Neutrophil (primary cell): Measurements from ENCODE around the gene IFI27L1.

Experiments used
- H3K27ac ChIP-seq: fragments of 200-600 bp; sonication (generic); 2 replicates; pipeline ENCODE4 v1.5.1; 2016; ENCODE audit warnings: mild to moderate bottlenecking, moderate library complexity
- H3K27me3 ChIP-seq: fragments of 200-600 bp; sonication (generic); 2 replicates; pipeline ENCODE4 v1.6.0; 2016; ENCODE audit warnings: mild to moderate bottlenecking
- H3K36me3 ChIP-seq: fragments of 200-600 bp; sonication (generic); 2 replicates; pipeline ENCODE4 v1.5.1; 2017
- H3K4me1 ChIP-seq, 2 experiments: fragments of 200-600 bp in 1 of 2; sonication (generic) in 1 of 2; 1 replicate in 1 of 2; 2 replicates in 1 of 2; pipeline versions ENCODE4 v1.5.1 to v1.6.1; 2013 to 2016; ENCODE audit warnings: low read depth in 1 of 2, low read length in 1 of 2, mild to moderate bottlenecking in 1 of 2, moderate library complexity in 1 of 2; ENCODE audit not compliant: control insufficient read depth in 1 of 2, insufficient read depth in 1 of 2
- H3K4me3 ChIP-seq, 2 experiments: fragments of 200-600 bp in 1 of 2; sonication (generic) in 1 of 2; 1 replicate in 1 of 2; 2 replicates in 1 of 2; pipeline ENCODE4 v1.5.1; 2013 to 2016; ENCODE audit warnings: low read depth in 1 of 2, low read length in 1 of 2, mild to moderate bottlenecking in 1 of 2, moderate library complexity in 1 of 2
- H3K9me3 ChIP-seq: fragments of 200-600 bp; sonication (generic); 2 replicates; pipeline ENCODE4 v1.5.1; 2016
- TF ChIP-seq, protein P1 (sequence below): fragments of 200-600 bp; sonication (generic); IDR thresholded peaks from 2 replicates; pipeline ENCODE4 v1.5.1; 2016; ENCODE audit warnings: antibody characterized with exemption

The IFI27L1 gene

DNA sequence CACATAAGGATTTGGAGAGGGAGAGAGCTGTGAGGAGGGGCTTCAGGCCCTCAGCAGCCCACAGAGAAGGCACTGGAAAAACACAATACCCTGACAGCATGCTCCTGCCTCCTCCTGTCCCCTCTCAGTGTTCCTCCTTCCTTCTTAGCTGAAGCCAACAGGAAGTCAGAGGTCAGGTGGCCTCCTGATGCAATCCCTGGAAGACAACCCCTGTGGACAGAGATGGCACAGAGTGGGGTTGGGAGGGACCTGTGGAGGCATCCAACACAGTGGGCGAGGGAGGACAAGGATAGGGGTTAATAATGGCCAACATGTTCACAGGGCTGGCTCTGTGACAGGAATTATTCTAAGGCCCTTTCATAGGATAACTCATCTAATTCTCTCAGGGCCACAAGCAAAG lies 63.7 kb downstream of the IFI27L1 start:
- Histone ChIP-seq H3K36me3 (no peaks in the 10 kb centered on the region), H3K4me3 (peak overlapping the region in 1 of 2 experiments; percentile 8), H3K4me1 (peaks cover 12 to 18% of the 10 kb centered on the region in 2 experiments), H3K27ac (peak overlapping the region; percentile 71), H3K9me3 (no peaks in the 10 kb centered on the region), H3K27me3 (no peaks in the 10 kb centered on the region)
- TF ChIP-seq, protein P1, sequence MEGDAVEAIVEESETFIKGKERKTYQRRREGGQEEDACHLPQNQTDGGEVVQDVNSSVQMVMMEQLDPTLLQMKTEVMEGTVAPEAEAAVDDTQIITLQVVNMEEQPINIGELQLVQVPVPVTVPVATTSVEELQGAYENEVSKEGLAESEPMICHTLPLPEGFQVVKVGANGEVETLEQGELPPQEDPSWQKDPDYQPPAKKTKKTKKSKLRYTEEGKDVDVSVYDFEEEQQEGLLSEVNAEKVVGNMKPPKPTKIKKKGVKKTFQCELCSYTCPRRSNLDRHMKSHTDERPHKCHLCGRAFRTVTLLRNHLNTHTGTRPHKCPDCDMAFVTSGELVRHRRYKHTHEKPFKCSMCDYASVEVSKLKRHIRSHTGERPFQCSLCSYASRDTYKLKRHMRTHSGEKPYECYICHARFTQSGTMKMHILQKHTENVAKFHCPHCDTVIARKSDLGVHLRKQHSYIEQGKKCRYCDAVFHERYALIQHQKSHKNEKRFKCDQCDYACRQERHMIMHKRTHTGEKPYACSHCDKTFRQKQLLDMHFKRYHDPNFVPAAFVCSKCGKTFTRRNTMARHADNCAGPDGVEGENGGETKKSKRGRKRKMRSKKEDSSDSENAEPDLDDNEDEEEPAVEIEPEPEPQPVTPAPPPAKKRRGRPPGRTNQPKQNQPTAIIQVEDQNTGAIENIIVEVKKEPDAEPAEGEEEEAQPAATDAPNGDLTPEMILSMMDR: no peak

DNA sequence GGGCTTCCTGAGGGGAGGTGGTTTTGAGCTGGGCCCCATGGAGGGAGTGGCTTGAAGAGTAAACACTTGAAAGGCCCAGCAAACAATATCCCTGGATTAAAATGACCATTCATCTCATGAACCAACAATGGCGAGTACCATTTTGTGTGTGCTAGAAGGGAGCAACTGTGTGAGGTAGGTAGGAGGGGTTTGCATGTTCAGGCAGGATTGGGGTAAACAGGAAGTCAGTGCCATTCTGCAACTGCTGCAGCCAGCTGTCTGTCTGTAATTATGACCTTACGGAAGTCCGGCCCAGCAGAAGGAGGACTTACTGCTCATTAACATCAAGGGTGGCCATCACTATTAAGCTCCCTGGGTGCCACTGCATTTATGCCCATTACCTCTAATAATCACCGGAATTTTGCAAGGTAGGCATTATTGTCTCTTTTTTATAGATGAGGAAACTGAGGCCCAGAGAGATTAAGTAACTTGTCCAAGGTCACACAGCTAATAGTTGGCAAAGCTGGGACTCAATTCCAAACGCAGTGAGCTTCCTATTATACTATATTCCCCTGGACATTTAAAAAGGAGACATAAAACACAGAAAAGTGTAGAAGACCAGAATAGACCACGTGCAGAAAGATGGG lies 64.9 kb downstream of the IFI27L1 start:
- Histone ChIP-seq H3K4me3 (no peak overlapping the region), H3K27ac (peak overlapping the region; percentile 78), H3K36me3 (no peaks in the 10 kb centered on the region), H3K9me3 (no peaks in the 10 kb centered on the region), H3K27me3 (no peaks in the 10 kb centered on the region), H3K4me1 (peaks cover 12 to 18% of the 10 kb centered on the region in 2 experiments)
- TF ChIP-seq, protein P1: no peak
